Measurements from ENCODE around the gene MTIF2.
"Not testable (repeated sequence)": the region's sequence is repeated elsewhere in the genome, so short reads cannot be mapped to it uniquely, and the experiment has no call there.

Gene MTIF2

DNA sequence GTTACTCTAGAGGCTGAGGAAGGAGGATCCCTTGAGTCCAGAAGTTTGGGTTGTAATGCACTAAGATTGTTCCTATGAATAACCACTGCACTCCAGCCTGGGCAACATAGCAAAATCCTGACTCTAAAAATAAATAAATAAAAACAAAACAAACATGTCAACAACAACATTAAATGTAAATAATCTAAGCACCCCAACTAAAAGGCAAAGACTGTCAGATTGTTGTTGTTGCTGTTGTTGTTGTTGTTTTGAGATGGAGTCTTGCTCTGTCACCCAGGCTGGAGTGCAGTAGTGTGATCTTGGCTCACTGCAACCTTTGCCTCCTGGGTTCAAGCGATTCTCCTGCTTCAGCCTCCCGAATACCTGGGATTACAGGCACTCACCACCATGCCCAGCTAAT lies 77.1 kb downstream of the MTIF2 start:
- DNase-seq (ENCODE audit: low spot score), result not testable (repeated sequence)

DNA sequence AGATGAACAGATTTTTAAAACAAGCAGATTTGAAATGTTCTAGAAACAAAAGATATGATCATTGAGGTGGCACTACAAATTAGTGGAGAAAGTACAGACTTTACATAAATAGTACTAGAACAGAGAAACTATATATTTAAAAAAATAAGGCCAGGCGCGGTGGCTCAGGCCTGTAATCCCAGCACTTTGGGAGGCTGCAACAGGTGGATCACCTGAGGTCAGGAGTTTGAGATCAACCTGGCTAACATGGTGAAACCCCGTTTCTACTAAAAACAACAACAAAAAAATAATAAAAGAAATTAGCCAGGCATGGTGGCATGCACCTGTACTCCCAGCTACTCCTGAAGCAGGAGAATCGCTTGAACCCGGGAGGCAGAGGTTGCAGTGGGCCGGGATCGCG lies 82.2 kb downstream of the MTIF2 start:
- DNase-seq (ENCODE audit: low spot score), result not testable (repeated sequence)
